PC-9 (cell line): ENCODE data around the gene DTNBP1. TPM values are rescaled to one million over a fixed set of nuclear protein-coding genes. Genes with fewer than 3 reads are reported as not detected.

ENCODE experiments used
- BruUV-seq: library from RNA; stranded (reverse); fragments of 400-500 nt; replicated peaks from 2 replicates; lab custom pipeline; 2021; lab: Mats Ljungman, UMichigan
- CTCF ChIA-PET: fragments of 300-600 bp; sonication (Branson Sonifier 250); formaldehyde crosslinking; loops from one replicate; lab custom pipeline; 2022; ENCODE audit warnings: antibody characterized with exemption; lab: Charles Lee
- POLR2A ChIA-PET: fragments of 300-600 bp; sonication (Branson Sonifier 250); formaldehyde crosslinking; loops from one replicate; lab custom pipeline; 2022; ENCODE audit warnings: antibody characterized with exemption; ENCODE audit not compliant: unreplicated experiment; lab: Charles Lee
- DNase-seq, 2 experiments: peaks; one replicate each; pipeline versions ENCODE4 v3.0.0 to v3.0.0-alpha.2; 2015 to 2022; ENCODE audit warnings: mixed read lengths in 1 of 2
- H2AFZ ChIP-seq: fragments of 200-600 bp; sonication (generic); 2 replicates; pipeline ENCODE4 v1.8.1; 2017; ENCODE audit warnings: antibody characterized with exemption
- H3F3A ChIP-seq: fragments of 200-600 bp; sonication (generic); 2 replicates; pipeline ENCODE4 v1.8.1; 2017; ENCODE audit warnings: antibody characterized with exemption, mild to moderate bottlenecking, low read depth; ENCODE audit not compliant: insufficient read depth
- H3K27ac ChIP-seq: fragments of 200-600 bp; sonication (generic); 2 replicates; pipeline ENCODE4 v1.6.1; 2016; ENCODE audit warnings: mixed run types
- H3K27me3 ChIP-seq: fragments of 200-600 bp; sonication (generic); 2 replicates; pipeline ENCODE4 v1.6.1; 2016; ENCODE audit warnings: low read depth, mixed run types; ENCODE audit not compliant: insufficient read depth
- H3K36me3 ChIP-seq: fragments of 200-600 bp; sonication (generic); 2 replicates; pipeline ENCODE4 v1.6.1; 2016; ENCODE audit warnings: low read depth, mixed run types
- H3K4me1 ChIP-seq: fragments of 200-600 bp; sonication (generic); replicated peaks from 2 replicates; pipeline ENCODE4 v1.6.1; 2016; ENCODE audit warnings: mixed run types; ENCODE audit not compliant: insufficient read depth
- H3K4me2 ChIP-seq: fragments of 200-600 bp; sonication (generic); 2 replicates; pipeline ENCODE4 v1.6.1; 2017; ENCODE audit warnings: mixed run types
- H3K4me3 ChIP-seq: fragments of 200-600 bp; sonication (generic); 2 replicates; pipeline ENCODE4 v1.6.1; 2016; ENCODE audit warnings: mixed run types
- H3K79me2 ChIP-seq: fragments of 200-600 bp; sonication (generic); 2 replicates; pipeline ENCODE4 v1.6.1; 2017; ENCODE audit warnings: low read depth, mixed run types
- H3K9me2 ChIP-seq: fragments of 200-600 bp; sonication (generic); 2 replicates; pipeline ENCODE4 v1.8.1; 2017; ENCODE audit warnings: mild to moderate bottlenecking; ENCODE audit not compliant: insufficient read depth
- H3K9me3 ChIP-seq: fragments of 200-600 bp; sonication (generic); 2 replicates; pipeline ENCODE4 v1.8.1; 2016; ENCODE audit warnings: low read depth; ENCODE audit not compliant: insufficient read depth
- H4K20me1 ChIP-seq: fragments of 200-600 bp; sonication (generic); 2 replicates; pipeline ENCODE4 v1.8.1; 2017; ENCODE audit not compliant: insufficient read depth
- EZH2 ChIP-seq: fragments of 200-600 bp; sonication (generic); IDR thresholded peaks from 2 replicates; pipeline ENCODE4 v1.8.0; 2017; ENCODE audit warnings: antibody characterized with exemption, low read depth
- intact Hi-C: fragments of 100-400 bp; cut with micrococcal nuclease; formaldehyde crosslinking; loops from one replicate; pipeline ENCODE4 v1.10.0; 2022; ENCODE audit not compliant: unreplicated experiment
- total RNA-seq: library from RNA; stranded (reverse); gene quantifications from 2 replicates; pipeline ENCODE4 v1.2.3, GENCODE V29; 2021
- TF ChIP-seq, protein P1 (sequence below): fragments of 200-600 bp; sonication (generic); conservative IDR thresholded peaks from 2 replicates; pipeline ENCODE4 v1.6.1; 2017; ENCODE audit warnings: mixed run types, antibody characterized with exemption, mild to moderate bottlenecking, moderate library complexity

Gene DTNBP1
- total RNA-seq, 1 experiment from 2014 or later, result 9.1 TPM

DNA sequence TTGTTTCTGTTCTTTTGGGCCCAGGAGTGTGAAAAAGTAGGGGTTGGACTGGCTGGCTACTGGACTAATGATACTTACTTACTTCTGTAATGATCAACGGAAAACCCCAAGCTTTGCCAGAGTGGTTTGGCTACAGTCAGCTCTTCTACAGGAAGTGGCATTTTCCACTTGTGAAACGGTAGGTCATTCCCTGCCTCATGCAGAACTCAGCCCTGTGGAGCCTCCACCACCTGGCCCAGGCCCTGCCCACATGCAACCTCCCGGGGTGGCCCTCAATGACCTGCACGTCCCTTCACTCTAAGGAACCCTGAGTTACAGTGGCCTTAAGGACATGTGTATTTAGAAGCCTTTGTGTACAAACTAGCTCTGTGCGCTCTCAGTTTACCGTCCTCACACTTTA, 140.4 kb downstream of the DTNBP1 start:
- no peaks in the 10 kb centered on the region for H3K79me2 ChIP-seq

DNA sequence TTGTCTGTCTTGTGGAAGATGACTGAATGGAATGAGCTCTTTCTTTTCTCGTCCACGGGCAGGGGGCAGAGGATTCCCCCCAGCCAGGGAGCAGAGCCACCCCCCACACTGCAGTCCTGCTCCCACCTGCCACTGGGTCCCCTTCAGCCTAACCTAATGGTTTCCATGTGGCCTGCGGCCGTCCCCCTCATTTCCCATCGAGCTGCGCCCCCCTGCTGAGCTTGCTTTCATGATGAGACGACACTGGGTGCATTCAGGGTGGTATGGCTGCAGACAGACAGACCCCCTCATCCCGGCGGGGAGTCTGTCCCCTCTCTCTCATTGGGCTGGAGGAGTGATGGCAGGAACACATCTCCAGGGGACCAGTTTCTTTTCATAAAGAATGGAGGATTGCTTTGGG, 140.8 kb downstream of the DTNBP1 start:
- intact Hi-C loops, result no loop called here
- no peaks in the 10 kb centered on the region for H4K20me1 ChIP-seq
- no peaks in the 10 kb centered on the region for H3K79me2 ChIP-seq
- no peak overlapping the region for H2AFZ ChIP-seq
- no peaks in the 10 kb centered on the region for H3F3A ChIP-seq
- ChIA-PET POLR2A (interaction anchor here (0.5 kb wide), 2 partner anchors 65 to 1323 kb away, joined by 3 to 7 read pairs; no protein-coding TSS in a partner anchor), CTCF (no interaction called here)
- no peak for DNase-seq
- H3K27ac ChIP-seq, result no peak overlapping the region
- no peak overlapping the region for H3K4me3 ChIP-seq
- no TSS peak for BruUV-seq
- no peaks in the 10 kb centered on the region for H3K9me3 ChIP-seq
- no peaks in the 10 kb centered on the region for H3K27me3 ChIP-seq
- no peaks in the 10 kb centered on the region for H3K9me2 ChIP-seq
- H3K4me1 ChIP-seq, result no peaks in the 10 kb centered on the region
- TF ChIP-seq, protein P1, sequence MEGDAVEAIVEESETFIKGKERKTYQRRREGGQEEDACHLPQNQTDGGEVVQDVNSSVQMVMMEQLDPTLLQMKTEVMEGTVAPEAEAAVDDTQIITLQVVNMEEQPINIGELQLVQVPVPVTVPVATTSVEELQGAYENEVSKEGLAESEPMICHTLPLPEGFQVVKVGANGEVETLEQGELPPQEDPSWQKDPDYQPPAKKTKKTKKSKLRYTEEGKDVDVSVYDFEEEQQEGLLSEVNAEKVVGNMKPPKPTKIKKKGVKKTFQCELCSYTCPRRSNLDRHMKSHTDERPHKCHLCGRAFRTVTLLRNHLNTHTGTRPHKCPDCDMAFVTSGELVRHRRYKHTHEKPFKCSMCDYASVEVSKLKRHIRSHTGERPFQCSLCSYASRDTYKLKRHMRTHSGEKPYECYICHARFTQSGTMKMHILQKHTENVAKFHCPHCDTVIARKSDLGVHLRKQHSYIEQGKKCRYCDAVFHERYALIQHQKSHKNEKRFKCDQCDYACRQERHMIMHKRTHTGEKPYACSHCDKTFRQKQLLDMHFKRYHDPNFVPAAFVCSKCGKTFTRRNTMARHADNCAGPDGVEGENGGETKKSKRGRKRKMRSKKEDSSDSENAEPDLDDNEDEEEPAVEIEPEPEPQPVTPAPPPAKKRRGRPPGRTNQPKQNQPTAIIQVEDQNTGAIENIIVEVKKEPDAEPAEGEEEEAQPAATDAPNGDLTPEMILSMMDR, result no peak
- no peak for TF ChIP-seq EZH2
- peaks cover 12% of the 10 kb centered on the region; the same call in 1 of the 2 replicates for H3K36me3 ChIP-seq
- no peak overlapping the region for H3K4me2 ChIP-seq

More for the DNA sequence above, 140.4 kb downstream of the DTNBP1 start:
- Histone ChIP-seq H3K27me3 (no peaks in the 10 kb centered on the region), H3K4me3 (no peak overlapping the region), H3K4me1 (no peaks in the 10 kb centered on the region), H3K27ac (no peak overlapping the region), H3K9me3 (no peaks in the 10 kb centered on the region), H3K4me2 (no peak overlapping the region), H2AFZ (no peak overlapping the region), H3K9me2 (no peaks in the 10 kb centered on the region), H3K36me3 (peaks cover 11% of the 10 kb centered on the region; the same call in 1 of the 2 replicates), H4K20me1 (no peaks in the 10 kb centered on the region), H3F3A (no peaks in the 10 kb centered on the region)
- no TSS peak for BruUV-seq
- intact Hi-C loops, result no loop called here
- no peak for DNase-seq
- TF ChIP-seq EZH2, result no peak
- TF ChIP-seq, protein P1, result no peak
- ChIA-PET POLR2A (interaction anchor here (0.5 kb wide), 1 partner anchor 1324 kb away, joined by 7 read pairs; no protein-coding TSS in a partner anchor), CTCF (no interaction called here)

DNA sequence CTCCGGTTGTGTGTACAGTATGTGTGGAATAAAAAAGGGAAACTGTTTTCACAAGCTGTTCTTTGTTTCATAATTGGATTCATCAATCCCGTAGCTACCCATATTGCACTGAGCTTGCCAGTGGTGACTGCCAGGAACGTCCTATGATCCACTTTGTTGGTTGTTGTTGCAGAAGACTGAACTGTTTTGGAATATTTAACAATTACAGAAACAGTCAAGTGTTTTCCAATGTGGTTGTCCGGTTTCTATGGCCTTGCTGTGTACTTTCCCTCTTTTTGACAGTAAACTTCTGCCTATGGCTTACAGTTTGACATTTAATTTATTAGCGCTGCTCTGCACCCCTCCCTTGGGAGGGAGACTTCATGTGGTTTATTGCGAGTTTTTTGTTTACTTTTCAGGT, 141.2 kb downstream of the DTNBP1 start:
- intact Hi-C loops, result no loop called here
- POLR2A ChIA-PET, result interaction anchor here (0.5 kb wide), 1 partner anchor 65 kb away, joined by 3 read pairs; no protein-coding TSS in a partner anchor
- Histone ChIP-seq H3K4me2 (no peak overlapping the region), H3K27me3 (no peaks in the 10 kb centered on the region), H2AFZ (no peak overlapping the region), H3K27ac (no peak overlapping the region), H3K4me1 (no peaks in the 10 kb centered on the region), H3K9me2 (no peaks in the 10 kb centered on the region), H3K79me2 (no peaks in the 10 kb centered on the region), H3F3A (no peaks in the 10 kb centered on the region), H3K36me3 (peaks cover 12% of the 10 kb centered on the region; the same call in 1 of the 2 replicates), H3K9me3 (no peaks in the 10 kb centered on the region), H4K20me1 (no peaks in the 10 kb centered on the region), H3K4me3 (no peak overlapping the region)
- DNase-seq, result no peak
- TF ChIP-seq EZH2, result no peak
- TF ChIP-seq, protein P1, result no peak
- CTCF ChIA-PET, result no interaction called here
- BruUV-seq, result no TSS peak
